HT1080 (cell line): ENCODE results near the gene C4B. TPM values are rescaled to one million over a fixed set of nuclear protein-coding genes. Genes with fewer than 3 reads are reported as not detected.
"Not testable (repeated sequence)": the region's sequence is repeated elsewhere in the genome, so short reads cannot be mapped to it uniquely, and the experiment has no call there.

Experiments
- DNase-seq: peaks from one replicate; pipeline ENCODE4 v3.0.0-alpha.2; 2015; ENCODE audit warnings: low read depth
- total RNA-seq: library from RNA; depleted of rRNA; stranded (reverse); fragments of >200 nt; shearing (Covaris generic); gene quantifications from 2 replicates; pipeline ENCODE4 v1.2.3, GENCODE V29; 2014

C4B gene
- total RNA-seq, 1 experiment from 2014 or later, result 0.27 TPM

DNA sequence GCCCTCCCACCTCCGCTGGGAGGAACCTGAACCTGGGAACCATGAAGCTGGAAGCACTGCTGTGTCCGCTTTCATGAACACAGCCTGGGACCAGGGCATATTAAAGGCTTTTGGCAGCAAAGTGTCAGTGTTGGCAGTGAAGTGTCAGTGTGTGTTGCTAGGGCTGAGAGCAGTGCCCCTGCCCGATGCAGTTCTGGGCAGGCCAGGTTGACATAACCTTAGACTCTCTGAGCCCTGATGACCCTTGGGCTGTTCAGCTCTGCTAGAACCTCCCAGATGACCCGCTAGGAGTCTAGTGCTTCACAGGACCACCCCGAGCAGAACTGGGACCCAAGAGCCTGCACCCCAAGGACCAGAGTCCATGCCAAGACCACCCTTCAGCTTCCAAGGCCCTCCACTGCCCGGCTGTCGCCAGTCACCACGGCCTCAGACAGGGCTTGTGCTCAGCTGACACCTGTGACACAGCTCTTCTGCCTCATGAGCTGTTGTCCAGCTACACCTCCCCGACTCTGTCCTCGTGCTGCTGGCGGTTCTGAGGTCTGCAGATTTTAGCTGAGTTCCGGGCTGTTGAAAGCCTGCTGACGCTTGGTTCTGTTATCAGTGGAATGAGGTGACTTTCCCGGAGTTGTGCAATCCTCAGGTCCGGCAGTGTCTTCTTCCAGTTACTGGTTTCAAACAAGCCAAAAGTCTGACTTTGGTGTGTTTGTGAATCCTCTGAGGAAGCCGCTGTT lies 20.9 kb downstream of the C4B start:
- not testable (repeated sequence) for DNase-seq

DNA sequence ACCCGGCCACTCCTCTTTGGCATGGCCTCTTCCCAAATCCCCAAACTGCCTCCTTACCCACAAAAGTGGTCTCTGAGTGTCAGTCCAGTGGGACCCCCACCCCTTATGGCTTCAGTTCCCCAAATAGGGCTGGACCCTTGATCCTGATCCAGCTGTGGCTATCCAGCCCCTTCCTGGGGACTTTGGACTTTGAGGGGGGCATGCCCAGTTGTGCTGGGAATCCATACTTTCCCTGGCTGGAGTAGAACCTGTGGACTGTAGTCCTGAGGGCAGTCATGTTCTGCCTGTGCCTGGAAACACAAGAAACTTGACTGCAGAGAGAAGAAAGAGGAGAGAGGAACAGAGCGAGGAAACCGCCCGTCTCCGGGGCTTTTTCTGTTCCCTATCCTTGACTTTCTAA lies 22.5 kb downstream of the C4B start:
- DNase-seq, result not testable (repeated sequence)

DNA sequence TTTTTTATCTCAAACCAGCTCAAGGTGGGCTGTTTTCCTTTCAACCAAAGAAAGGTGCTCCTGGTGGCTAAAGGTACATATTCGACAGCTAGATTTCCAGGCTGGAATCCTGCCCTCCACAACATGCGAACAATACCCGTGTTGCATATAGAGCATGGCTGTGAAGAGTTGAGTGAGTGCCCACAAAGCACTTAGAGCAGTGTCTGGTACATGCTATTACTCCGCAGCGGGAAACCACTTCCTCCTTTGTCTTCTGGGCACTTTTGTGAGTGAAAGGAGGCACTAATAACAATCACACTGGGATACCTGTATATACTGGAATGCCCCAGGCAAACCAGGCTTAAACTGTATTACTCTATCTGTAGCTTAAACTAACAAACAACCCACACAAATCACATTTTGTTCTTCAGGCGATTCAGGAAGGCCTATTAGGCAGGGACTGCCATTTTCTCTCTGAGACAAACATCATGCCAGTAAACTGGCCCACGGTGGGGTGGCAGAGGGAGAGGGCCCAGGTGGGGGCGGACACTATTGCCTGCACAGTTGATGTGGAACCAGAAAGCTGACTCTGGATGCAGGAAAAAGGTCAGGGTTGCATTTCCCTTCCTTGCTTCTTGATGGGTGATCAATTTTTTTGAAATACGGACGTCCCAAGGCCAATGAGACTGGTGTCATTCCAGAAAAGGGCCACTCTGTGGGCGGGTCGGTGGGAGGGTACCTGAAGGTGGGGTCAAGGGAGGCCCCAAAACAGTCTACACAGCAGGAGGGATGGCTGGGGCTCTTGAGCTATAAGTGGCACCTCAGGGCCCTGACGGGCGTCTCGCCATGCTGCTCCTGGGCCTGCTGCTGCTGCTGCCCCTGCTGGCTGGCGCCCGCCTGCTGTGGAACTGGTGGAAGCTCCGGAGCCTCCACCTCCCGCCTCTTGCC lies 23.3 kb downstream of the C4B start, which contains the start of gene CYP21A2:
Gene CYP21A2, plus strand, starts transcription at position 818 of the 927 bp plus-strand sequence. Its CDS starts 8 bp downstream, at position 826.
- not testable (repeated sequence) for DNase-seq

DNA sequence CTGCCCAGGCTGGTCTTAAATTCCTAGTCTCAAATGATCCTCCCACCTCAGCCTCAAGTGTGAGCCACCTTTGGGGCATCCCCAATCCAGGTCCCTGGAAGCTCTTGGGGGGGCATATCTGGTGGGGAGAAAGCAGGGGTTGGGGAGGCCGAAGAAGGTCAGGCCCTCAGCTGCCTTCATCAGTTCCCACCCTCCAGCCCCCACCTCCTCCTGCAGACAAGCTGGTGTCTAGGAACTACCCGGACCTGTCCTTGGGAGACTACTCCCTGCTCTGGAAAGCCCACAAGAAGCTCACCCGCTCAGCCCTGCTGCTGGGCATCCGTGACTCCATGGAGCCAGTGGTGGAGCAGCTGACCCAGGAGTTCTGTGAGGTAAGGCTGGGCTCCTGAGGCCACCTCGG lies 24.3 kb downstream of the C4B start:
- DNase-seq, result not testable (repeated sequence)

DNA sequence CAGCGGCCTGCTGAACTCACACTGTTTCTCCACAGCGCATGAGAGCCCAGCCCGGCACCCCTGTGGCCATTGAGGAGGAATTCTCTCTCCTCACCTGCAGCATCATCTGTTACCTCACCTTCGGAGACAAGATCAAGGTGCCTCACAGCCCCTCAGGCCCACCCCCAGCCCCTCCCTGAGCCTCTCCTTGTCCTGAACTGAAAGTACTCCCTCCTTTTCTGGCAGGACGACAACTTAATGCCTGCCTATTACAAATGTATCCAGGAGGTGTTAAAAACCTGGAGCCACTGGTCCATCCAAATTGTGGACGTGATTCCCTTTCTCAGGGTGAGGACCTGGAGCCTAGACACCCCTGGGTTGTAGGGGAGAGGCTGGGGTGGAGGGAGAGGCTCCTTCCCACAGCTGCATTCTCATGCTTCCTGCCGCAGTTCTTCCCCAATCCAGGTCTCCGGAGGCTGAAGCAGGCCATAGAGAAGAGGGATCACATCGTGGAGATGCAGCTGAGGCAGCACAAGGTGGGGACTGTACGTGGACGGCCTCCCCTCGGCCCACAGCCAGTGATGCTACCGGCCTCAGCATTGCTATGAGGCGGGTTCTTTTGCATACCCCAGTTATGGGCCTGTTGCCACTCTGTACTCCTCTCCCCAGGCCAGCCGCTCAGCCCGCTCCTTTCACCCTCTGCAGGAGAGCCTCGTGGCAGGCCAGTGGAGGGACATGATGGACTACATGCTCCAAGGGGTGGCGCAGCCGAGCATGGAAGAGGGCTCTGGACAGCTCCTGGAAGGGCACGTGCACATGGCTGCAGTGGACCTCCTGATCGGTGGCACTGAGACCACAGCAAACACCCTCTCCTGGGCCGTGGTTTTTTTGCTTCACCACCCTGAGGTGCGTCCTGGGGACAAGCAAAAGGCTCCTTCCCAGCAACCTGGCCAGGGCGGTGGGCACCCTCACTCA lies 25.0 kb downstream of the C4B start:
- DNase-seq, result not testable (repeated sequence)

DNA sequence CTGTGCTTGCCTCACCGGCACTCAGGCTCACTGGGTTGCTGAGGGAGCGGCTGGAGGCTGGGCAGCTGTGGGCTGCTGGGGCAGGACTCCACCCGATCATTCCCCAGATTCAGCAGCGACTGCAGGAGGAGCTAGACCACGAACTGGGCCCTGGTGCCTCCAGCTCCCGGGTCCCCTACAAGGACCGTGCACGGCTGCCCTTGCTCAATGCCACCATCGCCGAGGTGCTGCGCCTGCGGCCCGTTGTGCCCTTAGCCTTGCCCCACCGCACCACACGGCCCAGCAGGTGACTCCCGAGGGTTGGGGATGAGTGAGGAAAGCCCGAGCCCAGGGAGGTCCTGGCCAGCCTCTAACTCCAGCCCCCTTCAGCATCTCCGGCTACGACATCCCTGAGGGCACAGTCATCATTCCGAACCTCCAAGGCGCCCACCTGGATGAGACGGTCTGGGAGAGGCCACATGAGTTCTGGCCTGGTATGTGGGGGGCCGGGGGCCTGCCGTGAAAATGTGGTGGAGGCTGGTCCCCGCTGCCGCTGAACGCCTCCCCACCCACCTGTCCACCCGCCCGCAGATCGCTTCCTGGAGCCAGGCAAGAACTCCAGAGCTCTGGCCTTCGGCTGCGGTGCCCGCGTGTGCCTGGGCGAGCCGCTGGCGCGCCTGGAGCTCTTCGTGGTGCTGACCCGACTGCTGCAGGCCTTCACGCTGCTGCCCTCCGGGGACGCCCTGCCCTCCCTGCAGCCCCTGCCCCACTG lies 25.9 kb downstream of the C4B start:
- DNase-seq, result not testable (repeated sequence)

DNA sequence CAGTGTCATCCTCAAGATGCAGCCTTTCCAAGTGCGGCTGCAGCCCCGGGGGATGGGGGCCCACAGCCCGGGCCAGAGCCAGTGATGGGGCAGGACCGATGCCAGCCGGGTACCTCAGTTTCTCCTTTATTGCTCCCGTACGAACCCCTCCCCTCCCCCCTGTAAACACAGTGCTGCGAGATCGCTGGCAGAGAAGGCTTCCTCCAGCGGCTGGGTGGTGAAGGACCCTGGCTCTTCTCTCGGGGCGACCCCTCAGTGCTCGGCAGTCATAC lies 26.4 kb downstream of the C4B start:
- DNase-seq, result not testable (repeated sequence)

DNA sequence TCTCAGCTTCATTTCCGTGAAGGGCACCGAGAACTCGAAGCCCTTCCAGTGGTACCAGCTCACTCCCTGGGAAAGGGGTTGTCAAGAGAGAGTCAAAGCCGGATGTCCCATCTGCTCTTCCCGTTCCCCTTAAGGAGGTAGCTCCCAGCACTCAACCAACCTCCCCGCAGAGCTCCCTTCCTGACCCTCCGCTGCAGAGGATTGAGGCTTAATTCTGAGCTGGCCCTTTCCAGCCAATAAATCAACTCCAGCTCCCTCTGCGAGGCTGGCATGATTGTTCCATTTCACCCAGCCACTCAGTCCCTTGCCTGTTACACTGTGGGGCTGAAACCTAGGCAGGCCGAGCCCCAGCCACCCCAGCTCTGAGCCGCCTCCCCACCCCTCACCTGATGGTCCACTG lies 26.8 kb downstream of the C4B start:
- DNase-seq, result not testable (repeated sequence)

DNA sequence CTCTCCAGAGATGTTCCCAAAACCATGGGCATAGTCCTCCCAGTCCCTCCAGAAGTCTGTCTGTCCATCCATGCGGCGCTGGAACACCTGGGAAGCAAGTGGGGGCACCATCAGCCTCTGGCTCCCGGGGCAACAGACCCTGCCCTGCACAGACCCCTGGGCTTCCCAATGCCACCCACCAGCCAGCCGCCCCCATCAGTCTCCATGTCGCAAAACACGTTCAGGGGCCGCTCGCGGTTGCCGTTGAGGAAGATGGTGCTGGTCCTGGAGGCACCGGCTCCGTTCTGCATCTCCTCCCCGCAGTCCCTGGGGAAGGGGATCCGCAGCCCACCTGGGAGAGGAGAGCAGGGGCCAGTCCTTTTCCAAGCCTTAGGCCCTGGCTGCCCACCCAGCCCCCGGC lies 27.7 kb downstream of the C4B start:
- not testable (repeated sequence) for DNase-seq

DNA sequence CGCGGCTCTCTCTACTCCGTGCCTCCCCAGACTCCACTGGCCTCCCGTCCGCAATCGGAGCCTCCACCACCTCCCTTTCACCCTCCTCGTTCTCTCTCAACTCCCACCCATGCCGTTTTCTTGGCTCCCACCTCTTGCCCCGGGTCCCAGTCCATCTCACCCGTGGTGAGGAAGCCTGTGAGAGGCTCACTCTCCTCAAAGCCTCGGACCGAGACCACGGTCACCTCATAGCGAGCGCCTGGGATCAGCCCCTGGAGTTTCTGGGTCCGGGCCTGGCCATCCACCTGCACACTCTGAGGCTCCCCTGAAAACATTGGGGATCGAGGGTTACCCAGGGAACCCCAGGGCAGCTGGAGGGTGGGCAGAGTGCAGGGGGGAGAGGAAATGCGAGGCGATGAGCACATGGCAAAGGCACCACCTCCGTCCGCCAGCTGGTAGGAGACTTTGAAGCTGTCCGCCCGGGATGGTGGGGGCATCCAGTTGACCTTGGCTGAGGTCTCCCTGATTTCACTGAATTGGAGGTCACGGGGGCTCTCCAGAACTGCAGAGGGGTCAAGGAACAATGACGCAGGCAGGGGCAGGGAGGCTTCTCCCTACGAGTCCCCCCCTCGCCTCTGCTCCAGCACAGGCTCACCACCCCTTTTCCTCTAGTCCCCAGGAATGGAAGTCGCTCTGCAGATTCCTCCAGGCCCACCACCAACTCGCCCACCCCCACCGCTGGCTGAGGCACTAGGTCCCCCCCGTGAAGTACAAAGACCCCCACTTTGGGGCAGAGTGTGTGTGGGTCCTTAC lies 29.2 kb downstream of the C4B start:
- DNase-seq, result not testable (repeated sequence)

DNA sequence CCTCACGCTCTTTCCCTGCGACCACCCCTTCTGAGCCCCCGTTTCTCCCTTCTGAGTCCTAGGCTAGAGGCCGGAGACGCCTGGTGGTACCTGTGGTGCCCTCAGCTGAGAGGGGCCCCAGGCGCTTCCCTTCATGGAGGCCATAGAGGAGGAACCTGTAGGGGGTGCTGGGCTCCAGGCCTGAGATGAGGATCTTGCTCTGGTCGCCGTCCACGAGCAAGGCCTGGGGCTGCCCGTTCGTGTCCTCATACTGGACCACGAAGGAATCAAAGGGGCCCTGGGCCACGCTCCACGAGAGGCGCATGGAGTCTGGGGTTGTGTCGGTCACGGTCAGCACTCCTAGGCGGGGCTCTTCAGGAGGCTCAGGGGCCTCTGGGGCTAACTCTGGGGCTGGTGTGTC lies 30.3 kb downstream of the C4B start:
- DNase-seq, result not testable (repeated sequence)

DNA sequence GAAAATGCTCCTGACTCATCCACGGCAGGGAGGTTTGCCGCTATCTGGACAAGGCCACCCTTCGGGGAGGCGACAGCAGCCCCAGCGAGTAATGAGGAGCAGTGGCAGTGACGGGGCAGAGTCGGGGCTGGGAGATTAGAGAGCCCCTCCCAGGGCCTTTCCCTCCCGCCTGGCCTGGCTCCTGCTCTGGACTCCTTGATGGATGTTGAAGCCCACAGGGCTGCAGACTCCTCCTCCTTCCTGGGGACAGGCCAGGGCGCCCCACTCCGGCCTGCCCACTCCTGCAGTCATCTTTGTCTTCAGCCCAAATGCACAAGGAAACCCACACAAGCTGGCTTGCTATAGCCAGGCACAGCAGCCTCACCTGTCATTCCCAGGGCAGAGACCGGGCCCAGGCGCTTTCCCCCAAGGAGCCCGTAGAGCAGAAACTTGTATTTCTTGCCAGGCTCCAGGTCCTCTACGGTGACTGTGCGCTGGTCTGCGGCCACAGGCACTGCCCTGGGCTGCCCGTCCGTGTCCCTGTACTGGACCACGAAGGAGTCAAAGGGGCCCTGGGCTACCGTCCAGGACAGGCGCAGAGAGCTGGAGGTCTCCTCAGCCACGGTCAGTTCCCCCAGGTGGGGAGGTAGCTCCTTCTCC lies 31.3 kb downstream of the C4B start:
- DNase-seq, result no peak

DNA sequence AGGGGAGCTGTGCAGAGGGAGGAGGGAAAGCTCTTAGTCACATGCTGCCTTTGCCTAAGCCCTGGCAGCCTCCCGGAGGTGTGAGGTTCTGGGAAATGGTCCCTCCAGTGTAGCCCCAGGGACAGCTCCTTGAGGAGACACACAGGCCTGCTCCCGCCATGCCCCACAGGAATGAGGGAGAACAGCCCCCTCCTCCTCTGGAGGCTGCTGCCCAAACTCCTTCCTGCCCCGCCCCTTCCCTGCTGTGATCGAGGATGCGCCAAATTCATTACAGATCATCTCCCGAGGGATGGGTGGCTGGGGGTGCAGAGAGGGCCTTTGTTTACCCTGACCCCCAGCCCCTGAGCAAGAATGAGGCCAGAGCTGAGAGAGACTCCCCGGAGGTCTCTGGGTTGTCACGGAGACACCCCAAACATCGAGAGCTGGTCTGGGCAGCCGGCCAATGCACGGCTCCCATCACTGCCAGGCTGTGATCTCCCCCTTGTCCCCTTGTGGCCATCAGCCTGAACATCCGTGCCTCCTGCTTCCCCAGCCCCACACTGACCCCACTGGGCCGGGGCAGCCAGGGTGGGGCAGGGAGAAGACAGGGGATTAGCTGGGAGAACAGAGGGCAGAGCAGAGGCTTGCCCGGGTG lies 32.0 kb downstream of the C4B start:
- DNase-seq, result peak; percentile 28

DNA sequence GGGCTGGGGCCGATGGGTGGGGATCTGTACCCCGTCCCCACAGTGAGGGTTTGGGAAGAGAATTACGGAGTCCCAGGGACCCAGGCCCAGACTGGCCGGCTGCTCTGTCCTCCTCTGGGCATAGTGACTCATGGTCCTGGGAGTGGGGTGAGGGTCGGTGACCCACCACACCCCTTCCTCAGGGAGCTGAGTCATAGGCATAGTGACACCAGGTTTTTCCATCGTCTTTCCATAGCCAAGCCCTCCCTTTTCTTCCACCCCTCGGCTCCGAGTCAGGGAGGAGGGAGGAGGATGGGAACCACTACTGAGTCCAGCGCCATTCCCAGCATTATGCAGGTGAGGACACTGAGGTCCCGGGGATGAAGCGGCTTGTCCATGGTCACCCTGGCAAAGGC lies 32.5 kb downstream of the C4B start:
- peak; percentile 58 for DNase-seq

DNA sequence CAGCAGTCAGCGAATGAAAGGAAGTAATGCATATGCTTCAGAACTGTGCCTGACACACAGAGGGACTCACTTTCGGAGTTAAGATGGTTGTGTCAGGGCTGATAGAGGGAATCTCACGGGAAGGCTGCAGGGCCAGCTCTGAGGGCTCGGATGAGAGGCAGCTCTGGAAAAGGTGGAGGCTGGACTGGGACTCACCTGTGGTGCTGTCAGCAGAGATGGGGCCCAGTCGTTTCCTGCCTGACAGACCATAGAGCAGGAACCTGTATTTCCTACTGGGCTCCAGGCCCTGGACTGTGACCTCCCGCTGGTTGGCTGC lies 32.9 kb downstream of the C4B start:
- no peak for DNase-seq

DNA sequence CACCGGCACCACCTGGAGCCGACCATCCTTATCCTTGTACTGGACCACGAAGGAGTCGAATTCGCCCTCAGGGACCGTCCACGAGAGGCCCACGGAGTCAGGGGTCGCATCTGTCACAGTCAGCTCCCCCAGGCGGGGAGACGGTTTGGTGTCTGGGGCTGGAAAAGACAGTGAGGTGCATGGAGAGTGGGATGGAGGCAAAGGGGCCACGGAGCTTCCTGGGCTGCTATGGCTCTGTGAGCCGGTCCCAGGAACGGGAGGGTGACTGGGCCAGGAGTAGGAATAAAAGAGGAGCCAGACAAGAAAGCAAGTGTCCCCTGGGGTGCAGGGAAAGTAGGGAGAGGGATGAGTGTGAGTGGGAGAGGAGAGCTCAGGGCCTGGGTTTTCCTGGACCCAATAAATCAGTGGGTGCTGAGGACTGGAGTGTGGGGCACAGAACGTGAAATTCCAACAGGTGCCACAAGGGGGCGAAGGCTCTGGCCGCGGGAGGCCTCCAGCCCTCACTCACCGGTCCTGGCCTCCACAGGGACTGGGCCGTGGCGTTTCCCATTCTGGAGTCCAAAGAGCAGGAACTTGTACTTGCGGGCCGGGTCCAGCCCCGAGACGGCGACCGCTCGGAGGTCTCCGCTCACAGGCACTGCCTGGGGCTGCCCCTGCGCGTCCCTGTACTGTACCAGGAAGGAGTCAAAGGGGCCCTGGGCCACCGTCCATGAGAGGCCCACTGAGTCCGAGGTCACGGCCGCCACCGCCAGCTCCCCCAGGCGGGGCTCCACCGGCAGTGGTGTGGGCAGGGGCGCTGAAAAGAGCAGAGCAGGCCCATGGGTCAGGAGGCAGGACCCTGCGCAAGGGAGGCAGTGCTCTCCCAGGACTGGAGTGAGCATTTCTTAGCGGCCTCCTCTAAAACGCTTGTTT lies 33.5 kb downstream of the C4B start:
- peak; percentile 57 for DNase-seq

DNA sequence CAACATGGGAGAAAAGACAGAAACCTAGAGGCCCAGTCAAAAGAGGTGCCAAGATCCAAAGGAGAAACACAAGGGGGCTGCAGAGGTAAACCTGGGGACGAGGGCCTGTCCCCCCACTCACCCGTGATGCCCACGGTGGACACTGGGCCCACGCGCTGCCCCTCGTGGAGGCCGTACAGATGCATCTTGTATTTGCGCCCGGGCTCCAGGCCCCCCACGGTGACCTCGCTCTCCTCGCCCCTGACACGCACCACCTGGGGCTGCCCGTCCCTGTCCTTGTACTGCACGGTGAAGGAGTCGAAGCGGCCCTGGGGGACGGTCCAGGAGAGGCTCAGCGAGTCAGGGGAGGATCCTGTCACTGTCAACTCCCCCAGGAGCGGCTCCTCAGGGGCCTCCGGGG lies 34.6 kb downstream of the C4B start:
- not testable (repeated sequence) for DNase-seq

DNA sequence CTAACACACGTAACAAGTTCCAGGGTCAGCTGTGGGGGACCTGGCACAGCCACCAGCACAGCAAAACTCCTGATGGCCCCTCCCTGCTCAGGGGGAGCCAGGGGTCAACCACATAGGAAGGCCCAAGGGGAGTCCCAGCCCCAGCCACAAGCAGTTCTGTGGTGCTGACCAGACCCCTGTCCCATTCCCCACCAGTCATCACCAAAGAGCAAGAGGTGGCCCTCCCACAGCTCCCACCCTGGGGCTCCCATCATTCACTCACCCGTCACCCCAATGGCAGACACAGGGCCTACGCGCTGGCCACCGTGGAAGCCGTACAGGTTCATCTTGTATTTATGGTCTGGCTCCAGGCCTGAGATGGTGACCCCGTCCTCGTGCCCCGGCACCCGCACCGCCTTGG lies 35.1 kb downstream of the C4B start:
- DNase-seq, result not testable (repeated sequence)
